ENCODE results near the gene NCAM2. TPM values are rescaled to one million over a fixed set of nuclear protein-coding genes. Genes with fewer than 3 reads are reported as not detected.

NCAM2 gene
- total and polyA plus RNA-seq, 2 of the 8 experiments (the other 6 are each of a cell fraction or from before 2014, with no cell fraction given): 0.14 to 1.1 TPM

DNA sequence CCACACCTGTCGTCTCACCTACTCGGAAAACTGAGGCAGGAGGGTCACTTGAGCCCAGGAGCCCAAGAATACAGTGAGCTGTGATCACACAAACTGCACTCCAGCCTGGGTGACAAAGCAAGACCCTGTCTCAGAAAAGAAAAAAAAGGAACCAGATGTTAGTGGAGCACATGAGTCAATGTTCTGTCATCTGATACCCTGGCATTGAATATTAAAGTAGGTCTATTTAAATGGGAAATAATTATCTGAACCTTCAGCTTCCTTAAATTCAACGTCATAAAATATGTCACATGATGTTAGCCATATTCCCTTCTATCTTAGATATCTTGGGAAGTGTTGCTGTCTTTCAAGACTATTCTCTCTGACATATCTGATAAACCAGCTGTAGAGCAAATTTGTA, 47.3 kb downstream of the NCAM2 start (continued):
- TF ChIP-seq, protein P1, sequence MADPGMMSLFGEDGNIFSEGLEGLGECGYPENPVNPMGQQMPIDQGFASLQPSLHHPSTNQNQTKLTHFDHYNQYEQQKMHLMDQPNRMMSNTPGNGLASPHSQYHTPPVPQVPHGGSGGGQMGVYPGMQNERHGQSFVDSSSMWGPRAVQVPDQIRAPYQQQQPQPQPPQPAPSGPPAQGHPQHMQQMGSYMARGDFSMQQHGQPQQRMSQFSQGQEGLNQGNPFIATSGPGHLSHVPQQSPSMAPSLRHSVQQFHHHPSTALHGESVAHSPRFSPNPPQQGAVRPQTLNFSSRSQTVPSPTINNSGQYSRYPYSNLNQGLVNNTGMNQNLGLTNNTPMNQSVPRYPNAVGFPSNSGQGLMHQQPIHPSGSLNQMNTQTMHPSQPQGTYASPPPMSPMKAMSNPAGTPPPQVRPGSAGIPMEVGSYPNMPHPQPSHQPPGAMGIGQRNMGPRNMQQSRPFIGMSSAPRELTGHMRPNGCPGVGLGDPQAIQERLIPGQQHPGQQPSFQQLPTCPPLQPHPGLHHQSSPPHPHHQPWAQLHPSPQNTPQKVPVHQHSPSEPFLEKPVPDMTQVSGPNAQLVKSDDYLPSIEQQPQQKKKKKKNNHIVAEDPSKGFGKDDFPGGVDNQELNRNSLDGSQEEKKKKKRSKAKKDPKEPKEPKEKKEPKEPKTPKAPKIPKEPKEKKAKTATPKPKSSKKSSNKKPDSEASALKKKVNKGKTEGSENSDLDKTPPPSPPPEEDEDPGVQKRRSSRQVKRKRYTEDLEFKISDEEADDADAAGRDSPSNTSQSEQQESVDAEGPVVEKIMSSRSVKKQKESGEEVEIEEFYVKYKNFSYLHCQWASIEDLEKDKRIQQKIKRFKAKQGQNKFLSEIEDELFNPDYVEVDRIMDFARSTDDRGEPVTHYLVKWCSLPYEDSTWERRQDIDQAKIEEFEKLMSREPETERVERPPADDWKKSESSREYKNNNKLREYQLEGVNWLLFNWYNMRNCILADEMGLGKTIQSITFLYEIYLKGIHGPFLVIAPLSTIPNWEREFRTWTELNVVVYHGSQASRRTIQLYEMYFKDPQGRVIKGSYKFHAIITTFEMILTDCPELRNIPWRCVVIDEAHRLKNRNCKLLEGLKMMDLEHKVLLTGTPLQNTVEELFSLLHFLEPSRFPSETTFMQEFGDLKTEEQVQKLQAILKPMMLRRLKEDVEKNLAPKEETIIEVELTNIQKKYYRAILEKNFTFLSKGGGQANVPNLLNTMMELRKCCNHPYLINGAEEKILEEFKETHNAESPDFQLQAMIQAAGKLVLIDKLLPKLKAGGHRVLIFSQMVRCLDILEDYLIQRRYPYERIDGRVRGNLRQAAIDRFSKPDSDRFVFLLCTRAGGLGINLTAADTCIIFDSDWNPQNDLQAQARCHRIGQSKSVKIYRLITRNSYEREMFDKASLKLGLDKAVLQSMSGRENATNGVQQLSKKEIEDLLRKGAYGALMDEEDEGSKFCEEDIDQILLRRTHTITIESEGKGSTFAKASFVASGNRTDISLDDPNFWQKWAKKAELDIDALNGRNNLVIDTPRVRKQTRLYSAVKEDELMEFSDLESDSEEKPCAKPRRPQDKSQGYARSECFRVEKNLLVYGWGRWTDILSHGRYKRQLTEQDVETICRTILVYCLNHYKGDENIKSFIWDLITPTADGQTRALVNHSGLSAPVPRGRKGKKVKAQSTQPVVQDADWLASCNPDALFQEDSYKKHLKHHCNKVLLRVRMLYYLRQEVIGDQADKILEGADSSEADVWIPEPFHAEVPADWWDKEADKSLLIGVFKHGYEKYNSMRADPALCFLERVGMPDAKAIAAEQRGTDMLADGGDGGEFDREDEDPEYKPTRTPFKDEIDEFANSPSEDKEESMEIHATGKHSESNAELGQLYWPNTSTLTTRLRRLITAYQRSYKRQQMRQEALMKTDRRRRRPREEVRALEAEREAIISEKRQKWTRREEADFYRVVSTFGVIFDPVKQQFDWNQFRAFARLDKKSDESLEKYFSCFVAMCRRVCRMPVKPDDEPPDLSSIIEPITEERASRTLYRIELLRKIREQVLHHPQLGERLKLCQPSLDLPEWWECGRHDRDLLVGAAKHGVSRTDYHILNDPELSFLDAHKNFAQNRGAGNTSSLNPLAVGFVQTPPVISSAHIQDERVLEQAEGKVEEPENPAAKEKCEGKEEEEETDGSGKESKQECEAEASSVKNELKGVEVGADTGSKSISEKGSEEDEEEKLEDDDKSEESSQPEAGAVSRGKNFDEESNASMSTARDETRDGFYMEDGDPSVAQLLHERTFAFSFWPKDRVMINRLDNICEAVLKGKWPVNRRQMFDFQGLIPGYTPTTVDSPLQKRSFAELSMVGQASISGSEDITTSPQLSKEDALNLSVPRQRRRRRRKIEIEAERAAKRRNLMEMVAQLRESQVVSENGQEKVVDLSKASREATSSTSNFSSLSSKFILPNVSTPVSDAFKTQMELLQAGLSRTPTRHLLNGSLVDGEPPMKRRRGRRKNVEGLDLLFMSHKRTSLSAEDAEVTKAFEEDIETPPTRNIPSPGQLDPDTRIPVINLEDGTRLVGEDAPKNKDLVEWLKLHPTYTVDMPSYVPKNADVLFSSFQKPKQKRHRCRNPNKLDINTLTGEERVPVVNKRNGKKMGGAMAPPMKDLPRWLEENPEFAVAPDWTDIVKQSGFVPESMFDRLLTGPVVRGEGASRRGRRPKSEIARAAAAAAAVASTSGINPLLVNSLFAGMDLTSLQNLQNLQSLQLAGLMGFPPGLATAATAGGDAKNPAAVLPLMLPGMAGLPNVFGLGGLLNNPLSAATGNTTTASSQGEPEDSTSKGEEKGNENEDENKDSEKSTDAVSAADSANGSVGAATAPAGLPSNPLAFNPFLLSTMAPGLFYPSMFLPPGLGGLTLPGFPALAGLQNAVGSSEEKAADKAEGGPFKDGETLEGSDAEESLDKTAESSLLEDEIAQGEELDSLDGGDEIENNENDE (IDR thresholded peaks at IDR 0.05; ENCODE audit: insufficient replicate concordance, low read length): no peak
- no peak for TF ChIP-seq BRCA1 (IDR thresholded peaks at IDR 0.05; ENCODE audit: low read depth, low read length)
